Measurements from ENCODE around the gene AGTRAP. TPM values are rescaled to one million over a fixed set of nuclear protein-coding genes. Genes with fewer than 3 reads are reported as not detected.

AGTRAP gene
- total and polyA plus RNA-seq, 9 of the 15 experiments (the other 6 are each of a cell fraction or from before 2014, with no cell fraction given): 26.8 to 105 (median 57.5) TPM

GRCh38 chr1:11700601-11701467 is 35.1 kb upstream of the AGTRAP start (continued):
- TF ChIP-seq SMAD4 (CRISPR knock-in tag; conservative IDR thresholded peaks at IDR 0.05) (no peak), PCBP1 (IDR thresholded peaks at IDR 0.05; ENCODE audit: low read depth, low read length, poor library complexity, severe bottlenecking) (no peak), SRSF1 (IDR thresholded peaks at IDR 0.05; ENCODE audit: low read depth, low read length) (no peak), CREM (IDR thresholded peaks at IDR 0.05; ENCODE audit: low read depth) (0 out of 2 replicates have a peak, but pooled peaks have one; percentile 4), RAD51 (IDR thresholded peaks at IDR 0.05; ENCODE audit: borderline replicate concordance, low read depth) (no peak), NR2C1 (IDR thresholded peaks at IDR 0.05) (no peak), NR2C1 (tag; IDR thresholded peaks at IDR 0.05) (no peak), ZNF3 (CRISPR knock-in tag; IDR thresholded peaks at IDR 0.05) (no peak), PTRF (tag; IDR thresholded peaks at IDR 0.05) (no peak), ZBTB11 (CRISPR knock-in tag; IDR thresholded peaks at IDR 0.05) (peak in 1 of 3 experiments; percentile 36; a peak in 1 of 6 replicates), KDM1A (IDR thresholded peaks at IDR 0.05) (peak in 1 of 2 experiments; percentile 13; a peak in 1 of 4 replicates), ZFP91 (CRISPR knock-in tag; IDR thresholded peaks at IDR 0.05) (no peak), DPF2 (IDR thresholded peaks at IDR 0.05) (no peak), KDM4B (IDR thresholded peaks at IDR 0.05; ENCODE audit: borderline replicate concordance in 2 of 2, low read depth in 1 of 2) (no peak)
